ENCODE data around the gene ALKBH8.

The ALKBH8 gene

GRCh38 chr11:107493117-107493516 is 72.4 kb downstream of the ALKBH8 start:
- Histone ChIP-seq H3K9me3 (ENCODE audit: insufficient read depth, low read length) (no peaks in the 10 kb centered on the region), H4K20me1 (ENCODE audit: low read depth, low read length) (no peaks in the 10 kb centered on the region), H3F3A (ENCODE audit: insufficient read depth) (no peaks in the 10 kb centered on the region), H3K9ac (ENCODE audit: low read length) (no peak overlapping the region), H3K9me2 (replicated peaks; ENCODE audit: insufficient read depth, low read length) (no peaks in the 10 kb centered on the region), H3K27ac (ENCODE audit: low read depth, low read length) (no peak overlapping the region), H3K4me2 (ENCODE audit: low read depth, low read length, poor library complexity, severe bottlenecking) (no peak overlapping the region), H3K36me3 (ENCODE audit: low read length) (no peaks in the 10 kb centered on the region), H3K4me3 (ENCODE audit: insufficient read depth, low read length, poor library complexity, severe bottlenecking) (no peak overlapping the region), H3K79me2 (ENCODE audit: insufficient read depth, low read length) (no peaks in the 10 kb centered on the region), H2AFZ (ENCODE audit: low read depth, low read length, severe bottlenecking) (no peak overlapping the region), H3K27me3 (ENCODE audit: low read length) (no peaks in the 10 kb centered on the region)
- TF ChIP-seq, protein P1, sequence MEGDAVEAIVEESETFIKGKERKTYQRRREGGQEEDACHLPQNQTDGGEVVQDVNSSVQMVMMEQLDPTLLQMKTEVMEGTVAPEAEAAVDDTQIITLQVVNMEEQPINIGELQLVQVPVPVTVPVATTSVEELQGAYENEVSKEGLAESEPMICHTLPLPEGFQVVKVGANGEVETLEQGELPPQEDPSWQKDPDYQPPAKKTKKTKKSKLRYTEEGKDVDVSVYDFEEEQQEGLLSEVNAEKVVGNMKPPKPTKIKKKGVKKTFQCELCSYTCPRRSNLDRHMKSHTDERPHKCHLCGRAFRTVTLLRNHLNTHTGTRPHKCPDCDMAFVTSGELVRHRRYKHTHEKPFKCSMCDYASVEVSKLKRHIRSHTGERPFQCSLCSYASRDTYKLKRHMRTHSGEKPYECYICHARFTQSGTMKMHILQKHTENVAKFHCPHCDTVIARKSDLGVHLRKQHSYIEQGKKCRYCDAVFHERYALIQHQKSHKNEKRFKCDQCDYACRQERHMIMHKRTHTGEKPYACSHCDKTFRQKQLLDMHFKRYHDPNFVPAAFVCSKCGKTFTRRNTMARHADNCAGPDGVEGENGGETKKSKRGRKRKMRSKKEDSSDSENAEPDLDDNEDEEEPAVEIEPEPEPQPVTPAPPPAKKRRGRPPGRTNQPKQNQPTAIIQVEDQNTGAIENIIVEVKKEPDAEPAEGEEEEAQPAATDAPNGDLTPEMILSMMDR (IDR thresholded peaks at IDR 0.05; ENCODE audit: insufficient read depth, low read length, poor library complexity, severe bottlenecking) = no peak
- no peak for TF ChIP-seq EZH2phosphoT487 (conservative IDR thresholded peaks at IDR 0.05; ENCODE audit: low read length)

GRCh38 chr11:107490836-107491235 is 74.7 kb downstream of the ALKBH8 start:
- Histone ChIP-seq H3K4me2 (ENCODE audit: low read depth, low read length, poor library complexity, severe bottlenecking) (no peak overlapping the region), H3K4me3 (ENCODE audit: insufficient read depth, low read length, poor library complexity, severe bottlenecking) (no peak overlapping the region), H3K9ac (ENCODE audit: low read length) (no peak overlapping the region), H3K9me3 (ENCODE audit: insufficient read depth, low read length) (no peaks in the 10 kb centered on the region), H3K27me3 (ENCODE audit: low read length) (no peaks in the 10 kb centered on the region), H3F3A (ENCODE audit: insufficient read depth) (no peaks in the 10 kb centered on the region), H3K9me2 (replicated peaks; ENCODE audit: insufficient read depth, low read length) (no peaks in the 10 kb centered on the region), H2AFZ (ENCODE audit: low read depth, low read length, severe bottlenecking) (no peak overlapping the region), H3K79me2 (ENCODE audit: insufficient read depth, low read length) (no peaks in the 10 kb centered on the region), H3K27ac (ENCODE audit: low read depth, low read length) (no peak overlapping the region), H3K36me3 (ENCODE audit: low read length) (no peaks in the 10 kb centered on the region), H4K20me1 (ENCODE audit: low read depth, low read length) (no peaks in the 10 kb centered on the region)
- TF ChIP-seq EZH2phosphoT487 (conservative IDR thresholded peaks at IDR 0.05; ENCODE audit: low read length) = no peak
- TF ChIP-seq, protein P1 (IDR thresholded peaks at IDR 0.05; ENCODE audit: insufficient read depth, low read length, poor library complexity, severe bottlenecking) = no peak

DNA sequence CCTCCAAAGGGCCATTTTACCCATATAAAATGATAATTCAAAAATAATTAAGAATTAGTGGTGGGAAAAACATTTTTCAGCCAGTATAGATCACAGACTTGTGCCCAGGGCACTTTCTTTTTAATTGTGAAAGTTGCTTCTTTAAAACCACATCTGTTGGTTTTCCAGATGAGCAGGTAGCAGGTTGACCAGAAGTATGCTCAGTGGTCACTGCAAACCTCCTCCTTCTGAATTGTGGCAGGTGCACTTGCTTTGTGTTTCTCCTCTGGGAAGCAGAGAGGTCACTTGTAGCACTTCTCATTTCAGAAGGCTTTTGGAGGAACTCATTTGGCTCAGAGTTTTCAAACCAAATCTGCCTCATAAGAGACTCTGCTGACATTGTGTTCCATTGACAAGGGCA is 83.3 kb downstream of the ALKBH8 start:
- H3K9me2 ChIP-seq (replicated peaks; ENCODE audit: insufficient read depth, low read length) = no peaks in the 10 kb centered on the region
- no peak overlapping the region for H2AFZ ChIP-seq (ENCODE audit: low read depth, low read length, severe bottlenecking)
- no peak for TF ChIP-seq EZH2phosphoT487 (conservative IDR thresholded peaks at IDR 0.05; ENCODE audit: low read length)
- TF ChIP-seq, protein P1 (IDR thresholded peaks at IDR 0.05; ENCODE audit: insufficient read depth, low read length, poor library complexity, severe bottlenecking) = no peak
- no peaks in the 10 kb centered on the region for H3K27me3 ChIP-seq (ENCODE audit: low read length)
- no peaks in the 10 kb centered on the region for H3K79me2 ChIP-seq (ENCODE audit: insufficient read depth, low read length)
- H3K27ac ChIP-seq (ENCODE audit: low read depth, low read length) = no peak overlapping the region
- no peak overlapping the region for H3K4me3 ChIP-seq (ENCODE audit: insufficient read depth, low read length, poor library complexity, severe bottlenecking)
- H3K36me3 ChIP-seq (ENCODE audit: low read length) = no peaks in the 10 kb centered on the region
- no peak overlapping the region for H3K4me2 ChIP-seq (ENCODE audit: low read depth, low read length, poor library complexity, severe bottlenecking)
- no peaks in the 10 kb centered on the region for H4K20me1 ChIP-seq (ENCODE audit: low read depth, low read length)
- no peaks in the 10 kb centered on the region for H3K9me3 ChIP-seq (ENCODE audit: insufficient read depth, low read length)
- H3K9ac ChIP-seq (ENCODE audit: low read length) = no peak overlapping the region
- H3F3A ChIP-seq (ENCODE audit: insufficient read depth) = no peaks in the 10 kb centered on the region
